Spleen (tissue), 11 donors: ENCODE measurements around the gene SLC9C2. TPM values are rescaled to one million over a fixed set of nuclear protein-coding genes. Genes with fewer than 3 reads are reported as not detected.

ENCODE experiments used
- DNase-seq: peaks from one replicate; pipeline ENCODE4 v3.0.0-alpha.2; 2020
- H3K27ac ChIP-seq, 8 donors: fragments of 200-600 bp; sonication (generic) in 7 of 8; 1 replicate in 4 of 8; 2 replicates in 4 of 8; pipeline versions ENCODE4 v1.5.0 to v1.8.0; 2016 to 2021; ENCODE audit warnings: inconsistent platforms in 4 of 8, mild to moderate bottlenecking in 4 of 8, moderate library complexity in 1 of 8
- H3K27me3 ChIP-seq, 7 donors: fragments of 200-600 bp; sonication (generic) in 6 of 7; replicated peaks in 1 of 7; 1 replicate in 4 of 7; 2 replicates in 3 of 7; pipeline versions ENCODE4 v1.5.0 to v1.8.0; 2016 to 2021; ENCODE audit warnings: inconsistent platforms in 3 of 7, mild to moderate bottlenecking in 1 of 7
- H3K36me3 ChIP-seq, 6 donors: fragments of 200-600 bp; sonication (generic) in 5 of 6; 1 replicate in 4 of 6; 2 replicates in 2 of 6; pipeline versions ENCODE4 v1.5.0 to v1.8.0; 2016 to 2021; ENCODE audit warnings: inconsistent platforms in 2 of 6
- H3K4me1 ChIP-seq, 6 donors: fragments of 200-600 bp; sonication (generic) in 5 of 6; 1 replicate in 3 of 6; 2 replicates in 3 of 6; pipeline versions ENCODE4 v1.5.0 to v1.8.0; 2016 to 2021; ENCODE audit warnings: inconsistent platforms in 3 of 6
- H3K4me3 ChIP-seq, 8 donors: fragments of 200-600 bp; sonication (generic) in 7 of 8; 1 replicate in 4 of 8; 2 replicates in 4 of 8; pipeline versions ENCODE4 v1.5.0 to v1.8.0; 2016 to 2021; ENCODE audit warnings: inconsistent platforms in 4 of 8, mild to moderate bottlenecking in 4 of 8, moderate library complexity in 2 of 8
- H3K9me3 ChIP-seq, 8 donors: fragments of 200-600 bp; sonication (generic) in 7 of 8; 1 replicate in 4 of 8; 2 replicates in 4 of 8; pipeline versions ENCODE4 v1.5.0 to v1.8.0; 2016 to 2021; ENCODE audit warnings: inconsistent platforms in 4 of 8
- CTCF ChIP-seq, 11 experiments: fragments of 200-600 bp in 7 of 11; fragments of 450-650 bp in 4 of 11; sonication (generic) in 4 of 11; IDR thresholded peaks in 8 of 11; conservative IDR thresholded peaks in 3 of 11; 1 replicate in 7 of 11; 2 replicates in 4 of 11; pipeline versions ENCODE4 v1.4.0 to v1.8.0; 2016 to 2021; ENCODE audit warnings: antibody characterized with exemption in 11 of 11, inconsistent platforms in 4 of 11, mild to moderate bottlenecking in 1 of 11
- POLR2A ChIP-seq, 3 donors: fragments of 450-650 bp; IDR thresholded peaks; one replicate each; pipeline ENCODE4 v1.5.1; 2017; ENCODE audit warnings: antibody characterized with exemption in 3 of 3, mild to moderate bottlenecking in 1 of 3
- POLR2AphosphoS5 ChIP-seq, 3 donors: sonication (generic); formaldehyde crosslinking; IDR thresholded peaks; one replicate each; pipeline ENCODE4 v1.5.1; 2017; ENCODE audit warnings: antibody characterized with exemption in 3 of 3
- whole genome bisulfite sequencing, 5 donors: extraction: QIAGEN DNeasy Blood & Tissue Kit in 3 of 5; methylation state at CpG; one replicate each; pipeline versions ENCODE4 v1.1.5 to v1.1.7; 2013 to 2018; 5-methylcytosine and 5-hydroxymethylcytosine counted together
- intact Hi-C: fragments of 100-400 bp; cut with DNase I; formaldehyde crosslinking; loops from one replicate; pipeline ENCODE4 v1.15.0; 2023; ENCODE audit warnings: low total_unique reads
- polyA plus RNA-seq, 3 donors: library from polyadenylated mRNA; stranded (reverse); fragments of 200-250 nt; gene quantifications; one replicate each; pipeline ENCODE4 v1.2.1, GENCODE V29; 2013
- total RNA-seq, 7 donors: library from RNA; depleted of rRNA in 3 of 7; stranded (reverse); fragments of >200 nt in 3 of 7; fragmentation: NEBNext Ultra II Directional in 4 of 7; extraction: Animal tissue kit (Norgen Biotek cat#: 25700) in 4 of 7; gene quantifications; one replicate each; pipeline versions ENCODE4 v1.1.0 to v1.2.1, GENCODE V29; 2016 to 2021
- donor health status: healthy with polysubstance abuse.
- donor health status: DM: no; HTN: no; CAD: no; lungs with moderate emphysema.
- donor health status: DM: no; HTN: no; CAD: no.
- donor health status: Bipolar disorder and iron deficiency.
- donor health status: healthy.
- donor health status: DM: no; HTN: no; CAD: no.
- donor health status: DM: yes; HTN: yes; CAD: no.

The SLC9C2 gene
- total and polyA plus RNA-seq, 10 donors = 0.03 to 2.0 (median 0.82) TPM; not detected in 1

GRCh38 chr1:173508541-173508940 is 94.3 kb downstream of the SLC9C2 start:
- TF ChIP-seq POLR2AphosphoS5 (IDR thresholded peaks at IDR 0.05) = no peak
- TF ChIP-seq CTCF (IDR thresholded peaks at IDR 0.05 in 8 of 11, conservative IDR thresholded peaks at IDR 0.05 in 3 of 11) = no peak
- no peak for TF ChIP-seq POLR2A (IDR thresholded peaks at IDR 0.05)
- Histone ChIP-seq H3K4me3 (no peak overlapping the region), H3K9me3 (peaks cover 0 to 4% (median 2%) of the 10 kb centered on the region in 8 donors), H3K36me3 (no peaks in the 10 kb centered on the region), H3K27me3 (no peaks in the 10 kb centered on the region), H3K27ac (no peak overlapping the region), H3K4me1 (no peaks in the 10 kb centered on the region)
- 90 to 95% (median 94%) methylated on average over 2 of the region's 2 CpGs for WGBS, 5 donors
- intact Hi-C loops = no loop called here
- no peak for DNase-seq

- DNase-seq = no peak
- Histone ChIP-seq H3K4me3 (no peak overlapping the region), H3K4me1 (no peaks in the 10 kb centered on the region), H3K27me3 (no peaks in the 10 kb centered on the region), H3K36me3 (no peaks in the 10 kb centered on the region), H3K9me3 (no peaks in the 10 kb centered on the region), H3K27ac (no peak overlapping the region)
- WGBS, 5 donors = 81 to 96% (median 88%) methylated on average over 3 of the region's 3 CpGs
- intact Hi-C loops = no loop called here
- TF ChIP-seq POLR2AphosphoS5 (IDR thresholded peaks at IDR 0.05) = no peak
- TF ChIP-seq POLR2A (IDR thresholded peaks at IDR 0.05) = no peak
- TF ChIP-seq CTCF (IDR thresholded peaks at IDR 0.05 in 8 of 11, conservative IDR thresholded peaks at IDR 0.05 in 3 of 11) = no peak
Observed at GRCh38 chr1:173507847-173508209, 95.0 kb downstream of the SLC9C2 start.

GRCh38 chr1:173507205-173507846 is 95.5 kb downstream of the SLC9C2 start:
- Histone ChIP-seq H3K4me1 (no peaks in the 10 kb centered on the region), H3K27me3 (no peaks in the 10 kb centered on the region), H3K36me3 (no peaks in the 10 kb centered on the region), H3K4me3 (no peak overlapping the region), H3K27ac (no peak overlapping the region), H3K9me3 (no peaks in the 10 kb centered on the region)
- WGBS, 5 donors = 74 to 88% (median 85%) methylated on average over 3 of the region's 3 CpGs
- TF ChIP-seq CTCF (IDR thresholded peaks at IDR 0.05 in 8 of 11, conservative IDR thresholded peaks at IDR 0.05 in 3 of 11) = no peak
- TF ChIP-seq POLR2AphosphoS5 (IDR thresholded peaks at IDR 0.05) = no peak
- TF ChIP-seq POLR2A (IDR thresholded peaks at IDR 0.05) = no peak
- no peak for DNase-seq
- intact Hi-C loops = no loop called here

GRCh38 chr1:173506437-173506836 is 96.4 kb downstream of the SLC9C2 start:
- no peak for DNase-seq
- TF ChIP-seq POLR2A (IDR thresholded peaks at IDR 0.05) (no peak), CTCF (IDR thresholded peaks at IDR 0.05 in 8 of 11, conservative IDR thresholded peaks at IDR 0.05 in 3 of 11) (no peak), POLR2AphosphoS5 (IDR thresholded peaks at IDR 0.05) (no peak)
- 74 to 92% (median 89%) methylated on average over 6 of the region's 6 CpGs for WGBS, 5 donors
- no peak overlapping the region for H3K4me3 ChIP-seq
- H3K4me1 ChIP-seq = no peaks in the 10 kb centered on the region
- H3K27me3 ChIP-seq = no peaks in the 10 kb centered on the region
- intact Hi-C loops = no loop called here
- H3K9me3 ChIP-seq = no peaks in the 10 kb centered on the region
- H3K27ac ChIP-seq = no peak overlapping the region
- no peaks in the 10 kb centered on the region for H3K36me3 ChIP-seq
